Gastroesophageal sphincter (tissue), 4 donors: ENCODE results near the gene VAV3. TPM values are rescaled to one million over a fixed set of nuclear protein-coding genes. Genes with fewer than 3 reads are reported as not detected.

Source experiments
- ATAC-seq: fragments of 150-250 bp; one replicate; pipeline ENCODE4 v1.9.1; 2016; ENCODE audit warnings: mild to moderate bottlenecking, moderate library complexity
- H3K27ac ChIP-seq, 4 donors: fragments of 200-600 bp; sonication (generic) in 3 of 4; 1 replicate in 3 of 4; 2 replicates in 1 of 4; pipeline ENCODE4 v1.5.1; 2016 to 2019
- H3K27me3 ChIP-seq: fragments of 200-600 bp; sonication (generic); one replicate; pipeline ENCODE4 v1.5.1; 2019
- H3K36me3 ChIP-seq, 2 donors: fragments of 200-600 bp; sonication (generic); one replicate each; pipeline ENCODE4 v1.5.1; 2019; ENCODE audit warnings: control low read depth in 1 of 2
- H3K4me1 ChIP-seq, 3 donors: fragments of 200-600 bp; sonication (generic); 1 replicate in 2 of 3; 2 replicates in 1 of 3; pipeline ENCODE4 v1.5.1; 2016 to 2019; ENCODE audit warnings: control low read depth in 2 of 3
- H3K4me3 ChIP-seq, 2 donors: fragments of 200-600 bp; sonication (generic); one replicate each; pipeline ENCODE4 v1.5.1; 2019; ENCODE audit warnings: mild to moderate bottlenecking in 1 of 2, moderate library complexity in 1 of 2
- H3K9me3 ChIP-seq, 3 donors: fragments of 200-600 bp; sonication (generic); one replicate each; pipeline ENCODE4 v1.5.1; 2017 to 2019; ENCODE audit warnings: control low read depth in 2 of 3
- EP300 ChIP-seq: sonication (generic); formaldehyde crosslinking; IDR thresholded peaks from one replicate; pipeline ENCODE4 v1.6.1; 2017; ENCODE audit warnings: antibody characterized with exemption, mild to moderate bottlenecking
- POLR2A ChIP-seq, 2 donors: fragments of 450-650 bp; IDR thresholded peaks; one replicate each; pipeline ENCODE4 v1.6.1; 2017; ENCODE audit warnings: antibody characterized with exemption in 2 of 2, mild to moderate bottlenecking in 2 of 2, moderate library complexity in 1 of 2
- POLR2AphosphoS5 ChIP-seq: sonication (generic); formaldehyde crosslinking; IDR thresholded peaks from one replicate; pipeline ENCODE4 v1.6.1; 2017; ENCODE audit warnings: antibody characterized with exemption
- WGBS, 2 donors: methylation state at CpG; one replicate each; pipeline ENCODE4 v1.1.5; 2018; ENCODE audit warnings: low coverage in 1 of 2; 5-methylcytosine and 5-hydroxymethylcytosine counted together
- total RNA-seq, 4 donors: library from RNA; depleted of rRNA; stranded (reverse); fragments of >200 nt; gene quantifications; one replicate each; pipeline ENCODE4 v1.1.0, GENCODE V29; 2016
- TF ChIP-seq, protein P1 (sequence below), 4 experiments: fragments of 200-600 bp in 2 of 4; fragments of 450-650 bp in 2 of 4; sonication (generic) in 1 of 4; IDR thresholded peaks; one replicate each; pipeline ENCODE4 v1.5.1; 2017 to 2019; ENCODE audit warnings: antibody characterized with exemption in 4 of 4, mild to moderate bottlenecking in 2 of 4, moderate library complexity in 2 of 4

The VAV3 gene
- total RNA-seq, 4 donors from 2014 or later = 1.3 to 4.7 (median 2.9) TPM

DNA sequence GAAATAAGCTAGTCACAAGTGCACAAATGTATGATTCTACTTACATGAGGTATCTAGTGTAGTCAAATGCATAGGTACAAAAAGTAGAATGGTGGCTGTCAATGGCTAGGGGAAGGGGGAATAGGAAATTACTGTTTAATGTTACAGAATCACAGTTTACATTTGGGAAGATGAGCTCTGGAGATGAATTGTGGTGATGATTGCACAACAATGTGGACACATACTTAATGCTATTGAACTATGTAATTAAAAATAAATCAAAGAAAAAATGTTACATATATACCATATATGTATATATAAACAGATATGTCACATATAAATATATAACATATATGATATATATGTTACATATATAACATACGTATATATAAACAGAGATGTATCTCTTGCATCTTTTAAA is 39.4 kb downstream of the VAV3 start:
- H3K4me3 ChIP-seq = no peak overlapping the region
- ATAC-seq = no peak
- H3K36me3 ChIP-seq = no peaks in the 10 kb centered on the region
- no peak overlapping the region for H3K27ac ChIP-seq
- no peaks in the 10 kb centered on the region for H3K9me3 ChIP-seq
- H3K27me3 ChIP-seq = no peaks in the 10 kb centered on the region
- no peaks in the 10 kb centered on the region for H3K4me1 ChIP-seq
- 71 to 76% methylated on average over 1 of the region's 1 CpG for WGBS, 2 donors
- TF ChIP-seq POLR2AphosphoS5 = no peak
- TF ChIP-seq, protein P1, sequence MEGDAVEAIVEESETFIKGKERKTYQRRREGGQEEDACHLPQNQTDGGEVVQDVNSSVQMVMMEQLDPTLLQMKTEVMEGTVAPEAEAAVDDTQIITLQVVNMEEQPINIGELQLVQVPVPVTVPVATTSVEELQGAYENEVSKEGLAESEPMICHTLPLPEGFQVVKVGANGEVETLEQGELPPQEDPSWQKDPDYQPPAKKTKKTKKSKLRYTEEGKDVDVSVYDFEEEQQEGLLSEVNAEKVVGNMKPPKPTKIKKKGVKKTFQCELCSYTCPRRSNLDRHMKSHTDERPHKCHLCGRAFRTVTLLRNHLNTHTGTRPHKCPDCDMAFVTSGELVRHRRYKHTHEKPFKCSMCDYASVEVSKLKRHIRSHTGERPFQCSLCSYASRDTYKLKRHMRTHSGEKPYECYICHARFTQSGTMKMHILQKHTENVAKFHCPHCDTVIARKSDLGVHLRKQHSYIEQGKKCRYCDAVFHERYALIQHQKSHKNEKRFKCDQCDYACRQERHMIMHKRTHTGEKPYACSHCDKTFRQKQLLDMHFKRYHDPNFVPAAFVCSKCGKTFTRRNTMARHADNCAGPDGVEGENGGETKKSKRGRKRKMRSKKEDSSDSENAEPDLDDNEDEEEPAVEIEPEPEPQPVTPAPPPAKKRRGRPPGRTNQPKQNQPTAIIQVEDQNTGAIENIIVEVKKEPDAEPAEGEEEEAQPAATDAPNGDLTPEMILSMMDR (IDR thresholded peaks at IDR 0.05) = no peak

- 69 to 87% methylated on average over 4 to 6 of the region's 6 CpGs for WGBS, 2 donors
- H3K9me3 ChIP-seq = no peaks in the 10 kb centered on the region
- no peaks in the 10 kb centered on the region for H3K36me3 ChIP-seq
- no peak overlapping the region for H3K27ac ChIP-seq
- H3K4me1 ChIP-seq = no peaks in the 10 kb centered on the region
- ATAC-seq = no peak
- H3K4me3 ChIP-seq = no peak overlapping the region
- H3K27me3 ChIP-seq = no peaks in the 10 kb centered on the region
- TF ChIP-seq POLR2A (IDR thresholded peaks at IDR 0.05) (no peak), POLR2AphosphoS5 (no peak), EP300 (no peak)
- TF ChIP-seq, protein P1 (IDR thresholded peaks at IDR 0.05) = no peak
Measured at GRCh38 chr1:107920999-107921398, 44.0 kb downstream of the VAV3 start.

- no peaks in the 10 kb centered on the region for H3K36me3 ChIP-seq
Measured at GRCh38 chr1:107920561-107920960, 44.4 kb downstream of the VAV3 start.

GRCh38 chr1:107919953-107920352 is 45.0 kb downstream of the VAV3 start:
- no peak for ATAC-seq
- Histone ChIP-seq H3K9me3 (no peaks in the 10 kb centered on the region), H3K36me3 (no peaks in the 10 kb centered on the region), H3K4me1 (no peaks in the 10 kb centered on the region), H3K27me3 (no peaks in the 10 kb centered on the region), H3K4me3 (no peak overlapping the region), H3K27ac (no peak overlapping the region)
- no peak for TF ChIP-seq POLR2A (IDR thresholded peaks at IDR 0.05)
- no peak for TF ChIP-seq POLR2AphosphoS5
- TF ChIP-seq, protein P1 (IDR thresholded peaks at IDR 0.05) = no peak
- no peak for TF ChIP-seq EP300
- 45 to 61% methylated on average over 3 to 4 of the region's 4 CpGs for WGBS, 2 donors

More at GRCh38 chr1:107920561-107920960, 44.4 kb downstream of the VAV3 start:
- 71 to 80% methylated on average over 1 of the region's 1 CpG for whole genome bisulfite sequencing, 2 donors
- Histone ChIP-seq H3K4me1 (no peaks in the 10 kb centered on the region), H3K9me3 (no peaks in the 10 kb centered on the region), H3K4me3 (no peak overlapping the region), H3K27me3 (no peaks in the 10 kb centered on the region), H3K27ac (no peak overlapping the region)
- ATAC-seq = no peak
- TF ChIP-seq, protein P1 (IDR thresholded peaks at IDR 0.05) = no peak
- TF ChIP-seq POLR2AphosphoS5 = no peak
- TF ChIP-seq EP300 = no peak
- no peak for TF ChIP-seq POLR2A (IDR thresholded peaks at IDR 0.05)

DNA sequence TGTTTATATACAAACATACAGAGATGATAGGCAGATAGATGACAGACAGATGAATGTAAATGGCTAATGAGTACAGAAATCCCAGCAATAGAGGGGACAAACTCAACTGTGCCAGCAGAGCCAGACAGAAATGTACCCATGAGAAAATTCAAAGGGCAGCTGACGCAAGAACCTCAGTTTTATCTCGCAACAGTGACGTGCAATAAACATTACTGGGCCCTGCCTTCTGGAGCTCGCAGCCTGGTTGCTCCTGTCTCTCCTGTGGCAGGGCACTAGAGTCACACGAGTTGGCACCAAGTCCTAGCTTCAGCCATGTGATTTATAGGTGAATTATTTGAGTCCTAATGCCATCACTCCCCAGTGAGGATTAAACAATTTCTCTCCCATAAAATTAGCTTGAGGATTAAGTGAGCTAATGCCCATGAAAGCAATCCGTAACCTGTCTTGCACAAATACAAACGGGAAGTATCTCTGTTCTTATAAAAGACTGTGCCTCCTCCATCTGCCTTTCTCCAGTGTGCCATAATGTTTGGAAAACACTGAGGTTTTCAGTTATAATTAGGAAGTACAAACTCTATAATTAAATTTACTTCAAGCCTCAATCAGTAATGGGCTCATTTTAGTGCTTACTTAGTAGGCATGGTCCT is 50.7 kb downstream of the VAV3 start:
- TF ChIP-seq, protein P1 (IDR thresholded peaks at IDR 0.05) = no peak
- TF ChIP-seq EP300 = no peak
- TF ChIP-seq POLR2AphosphoS5 = no peak
- TF ChIP-seq POLR2A (IDR thresholded peaks at IDR 0.05) = no peak
- no peak for ATAC-seq
- Histone ChIP-seq H3K36me3 (no peaks in the 10 kb centered on the region), H3K27ac (no peak overlapping the region), H3K27me3 (no peaks in the 10 kb centered on the region), H3K4me1 (no peaks in the 10 kb centered on the region), H3K9me3 (no peaks in the 10 kb centered on the region), H3K4me3 (no peak overlapping the region)
- 78 to 86% methylated on average over 7 of the region's 7 CpGs for WGBS, 2 donors
